DMS79 treated with DMSO at 0.1 percent for 48 hours (cell line): ENCODE data around the gene RAP2A.

Experiments
- DNase-seq: peaks from one replicate; lab custom pipeline; 2025; lab: John Stamatoyannopoulos, UW

RAP2A gene

GRCh38 chr13:97495678-97496077 lies 61.7 kb downstream of the RAP2A start:
- no peak for DNase-seq

GRCh38 chr13:97496511-97496910 lies 62.5 kb downstream of the RAP2A start:
- DNase-seq: no peak

GRCh38 chr13:97497400-97497799 lies 63.4 kb downstream of the RAP2A start:
- DNase-seq: no peak

DNA sequence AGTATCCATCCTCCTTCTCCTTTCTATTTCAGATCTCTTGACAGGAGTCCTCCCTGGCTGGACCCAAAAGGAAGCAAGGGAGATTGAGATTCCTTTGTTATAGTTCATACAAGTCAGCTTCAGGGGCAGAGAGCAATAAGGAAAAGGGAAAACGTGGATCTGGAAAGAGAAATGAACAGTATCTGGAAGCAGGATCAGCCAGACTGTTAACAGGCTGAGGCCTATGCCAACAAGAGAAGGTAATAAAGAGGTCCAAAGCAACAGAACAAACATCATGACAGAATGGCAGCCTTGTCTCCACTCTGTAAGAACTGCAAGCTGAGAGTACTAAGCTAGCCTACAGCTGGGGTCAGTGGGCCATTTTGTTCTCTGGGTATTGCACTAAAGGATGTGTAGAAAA lies 64.5 kb downstream of the RAP2A start:
- DNase-seq: no peak

- no peak for DNase-seq
Observed at GRCh38 chr13:97499181-97499580, 65.2 kb downstream of the RAP2A start.

DNA sequence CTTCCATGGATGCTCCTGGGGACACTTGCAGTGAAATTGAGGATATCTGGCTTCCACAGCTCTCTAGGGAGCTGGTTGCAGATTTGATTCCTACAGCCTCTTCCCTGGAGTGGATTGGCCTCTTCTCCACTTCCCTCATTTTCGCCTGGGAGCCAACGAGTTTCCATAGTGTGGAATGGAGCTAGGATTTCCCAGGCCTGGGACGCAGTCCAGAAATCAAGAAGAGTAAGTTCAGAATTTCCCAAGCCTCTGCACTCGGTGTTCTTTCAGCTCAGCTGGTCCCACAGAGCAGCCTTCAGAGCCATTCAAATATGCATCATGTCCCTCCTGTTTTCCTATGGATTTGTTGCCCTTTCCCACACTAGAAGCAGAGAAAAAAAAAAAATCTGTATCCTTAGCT lies 68.2 kb downstream of the RAP2A start:
- DNase-seq: no peak

- no peak for DNase-seq
Observed at GRCh38 chr13:97502706-97503105, 68.7 kb downstream of the RAP2A start.

DNA sequence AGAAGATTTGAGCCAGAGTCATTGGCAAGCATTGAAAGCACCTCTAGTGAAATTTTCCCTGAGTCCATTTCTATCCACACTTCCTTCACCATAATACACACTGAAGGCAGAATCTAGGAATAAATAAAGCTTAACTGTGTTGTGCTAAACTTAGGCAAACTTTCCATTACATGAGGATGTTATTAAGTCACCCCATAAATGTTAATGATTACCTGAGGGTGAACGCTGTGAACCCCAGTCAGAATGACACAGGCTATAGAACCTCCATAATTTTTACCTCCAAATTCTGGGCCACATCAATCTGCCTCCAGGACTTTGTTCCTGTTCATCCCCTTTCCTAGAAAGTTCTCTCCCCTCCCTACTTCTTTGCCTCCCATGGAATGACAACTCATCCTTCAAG lies 71.0 kb downstream of the RAP2A start:
- no peak for DNase-seq

- no peak for DNase-seq
Observed at GRCh38 chr13:97506511-97506910, 72.5 kb downstream of the RAP2A start.

DNA sequence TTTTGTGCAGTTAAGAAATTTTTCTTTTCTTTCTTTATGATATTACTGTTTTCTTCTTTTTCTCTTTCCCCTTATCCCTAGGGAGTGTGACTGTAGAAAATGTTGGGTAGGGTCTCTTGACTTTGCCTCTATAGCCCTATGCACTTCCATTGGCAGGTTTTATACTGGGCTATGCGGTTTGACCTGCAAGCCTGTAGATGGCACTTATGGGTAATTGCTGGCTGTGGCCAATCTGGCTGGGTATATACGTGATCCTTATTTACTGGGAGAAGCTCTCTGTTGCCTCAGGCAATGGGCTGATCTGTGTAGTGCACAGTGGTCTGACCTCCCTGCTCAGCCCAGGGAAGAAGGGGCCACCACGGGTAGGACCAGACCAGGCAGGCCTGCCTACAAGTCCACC lies 78.8 kb downstream of the RAP2A start:
- no peak for DNase-seq

GRCh38 chr13:97515643-97516042 lies 81.7 kb downstream of the RAP2A start:
- DNase-seq: no peak

GRCh38 chr13:97517967-97518366 lies 84.0 kb downstream of the RAP2A start:
- DNase-seq: no peak
